HEK293 (cell line): ENCODE results near the gene NFIC.

Source experiments
- MZF1 ChIP-seq: fragments of 450-650 bp; formaldehyde crosslinking; IDR thresholded peaks from 2 replicates; pipeline ENCODE4 v1.5.1; 2017; ENCODE audit warnings: missing biosample characterization, missing genetic modification characterization, borderline replicate concordance
- ZBTB7A ChIP-seq: fragments of 450-650 bp; formaldehyde crosslinking; IDR thresholded peaks from 2 replicates; pipeline ENCODE4 v1.5.1; 2016; ENCODE audit warnings: low read depth, missing biosample characterization, missing genetic modification characterization
- ZNF133 ChIP-seq: fragments of 450-650 bp; formaldehyde crosslinking; IDR thresholded peaks from 2 replicates; pipeline ENCODE4 v1.5.1; 2016; ENCODE audit warnings: missing biosample characterization, missing genetic modification characterization
- ZSCAN5A ChIP-seq: fragments of 450-650 bp; formaldehyde crosslinking; IDR thresholded peaks from 2 replicates; pipeline ENCODE4 v1.5.1; 2016; ENCODE audit warnings: missing biosample characterization, missing genetic modification characterization
- TF ChIP-seq, protein P1 (sequence below): fragments of 450-650 bp; formaldehyde crosslinking; IDR thresholded peaks from 2 replicates; pipeline ENCODE4 v1.5.1; 2016; ENCODE audit warnings: missing biosample characterization, missing genetic modification characterization
- TF ChIP-seq, protein P2 (sequence below): fragments of 450-650 bp; formaldehyde crosslinking; IDR thresholded peaks from 2 replicates; pipeline ENCODE4 v1.5.1; 2016; ENCODE audit warnings: missing biosample characterization, missing genetic modification characterization

DNA sequence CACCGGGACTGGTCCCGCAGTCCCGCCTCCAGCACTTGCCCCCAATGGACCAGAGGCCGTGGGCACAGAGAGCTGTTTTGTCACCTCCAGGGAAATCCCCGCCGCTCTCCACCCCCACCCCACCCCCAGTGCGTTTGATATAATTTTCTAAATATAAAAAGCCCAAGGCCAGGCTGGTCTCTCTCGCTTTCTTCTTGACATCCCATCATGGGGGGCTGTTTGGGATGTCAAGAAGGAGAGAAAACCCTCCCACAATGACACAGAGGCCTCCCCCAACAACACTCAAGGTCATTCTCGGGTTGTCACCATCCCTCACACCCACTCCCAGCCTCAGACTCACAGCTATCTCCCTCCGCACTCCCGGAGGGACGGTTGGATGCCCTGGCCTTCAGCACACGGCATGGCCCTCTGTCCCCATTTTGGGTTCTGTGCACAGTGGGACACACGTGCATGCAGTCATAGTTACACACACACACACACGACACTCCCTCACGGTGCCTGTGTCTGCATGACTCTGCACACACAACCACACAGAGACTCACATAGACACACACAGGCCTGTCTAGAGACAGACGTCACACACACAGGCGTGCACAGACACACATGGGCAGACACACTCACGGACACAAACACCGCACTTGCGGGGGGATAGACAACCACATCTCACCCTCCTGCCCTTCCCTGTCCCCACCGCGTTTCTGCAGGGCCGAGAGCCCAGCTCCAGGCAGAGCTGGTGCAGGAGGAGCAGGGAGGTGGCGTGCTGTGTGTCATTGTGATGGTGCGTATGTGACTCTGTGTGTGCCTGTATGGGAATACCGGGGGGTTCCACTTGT lies 4.8 kb upstream of the NFIC start:
- TF ChIP-seq, protein P1, sequence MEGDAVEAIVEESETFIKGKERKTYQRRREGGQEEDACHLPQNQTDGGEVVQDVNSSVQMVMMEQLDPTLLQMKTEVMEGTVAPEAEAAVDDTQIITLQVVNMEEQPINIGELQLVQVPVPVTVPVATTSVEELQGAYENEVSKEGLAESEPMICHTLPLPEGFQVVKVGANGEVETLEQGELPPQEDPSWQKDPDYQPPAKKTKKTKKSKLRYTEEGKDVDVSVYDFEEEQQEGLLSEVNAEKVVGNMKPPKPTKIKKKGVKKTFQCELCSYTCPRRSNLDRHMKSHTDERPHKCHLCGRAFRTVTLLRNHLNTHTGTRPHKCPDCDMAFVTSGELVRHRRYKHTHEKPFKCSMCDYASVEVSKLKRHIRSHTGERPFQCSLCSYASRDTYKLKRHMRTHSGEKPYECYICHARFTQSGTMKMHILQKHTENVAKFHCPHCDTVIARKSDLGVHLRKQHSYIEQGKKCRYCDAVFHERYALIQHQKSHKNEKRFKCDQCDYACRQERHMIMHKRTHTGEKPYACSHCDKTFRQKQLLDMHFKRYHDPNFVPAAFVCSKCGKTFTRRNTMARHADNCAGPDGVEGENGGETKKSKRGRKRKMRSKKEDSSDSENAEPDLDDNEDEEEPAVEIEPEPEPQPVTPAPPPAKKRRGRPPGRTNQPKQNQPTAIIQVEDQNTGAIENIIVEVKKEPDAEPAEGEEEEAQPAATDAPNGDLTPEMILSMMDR (tag by site-specific recombination) = no peak
- no peak for TF ChIP-seq ZNF133 (tag by site-specific recombination)
- TF ChIP-seq, protein P2, sequence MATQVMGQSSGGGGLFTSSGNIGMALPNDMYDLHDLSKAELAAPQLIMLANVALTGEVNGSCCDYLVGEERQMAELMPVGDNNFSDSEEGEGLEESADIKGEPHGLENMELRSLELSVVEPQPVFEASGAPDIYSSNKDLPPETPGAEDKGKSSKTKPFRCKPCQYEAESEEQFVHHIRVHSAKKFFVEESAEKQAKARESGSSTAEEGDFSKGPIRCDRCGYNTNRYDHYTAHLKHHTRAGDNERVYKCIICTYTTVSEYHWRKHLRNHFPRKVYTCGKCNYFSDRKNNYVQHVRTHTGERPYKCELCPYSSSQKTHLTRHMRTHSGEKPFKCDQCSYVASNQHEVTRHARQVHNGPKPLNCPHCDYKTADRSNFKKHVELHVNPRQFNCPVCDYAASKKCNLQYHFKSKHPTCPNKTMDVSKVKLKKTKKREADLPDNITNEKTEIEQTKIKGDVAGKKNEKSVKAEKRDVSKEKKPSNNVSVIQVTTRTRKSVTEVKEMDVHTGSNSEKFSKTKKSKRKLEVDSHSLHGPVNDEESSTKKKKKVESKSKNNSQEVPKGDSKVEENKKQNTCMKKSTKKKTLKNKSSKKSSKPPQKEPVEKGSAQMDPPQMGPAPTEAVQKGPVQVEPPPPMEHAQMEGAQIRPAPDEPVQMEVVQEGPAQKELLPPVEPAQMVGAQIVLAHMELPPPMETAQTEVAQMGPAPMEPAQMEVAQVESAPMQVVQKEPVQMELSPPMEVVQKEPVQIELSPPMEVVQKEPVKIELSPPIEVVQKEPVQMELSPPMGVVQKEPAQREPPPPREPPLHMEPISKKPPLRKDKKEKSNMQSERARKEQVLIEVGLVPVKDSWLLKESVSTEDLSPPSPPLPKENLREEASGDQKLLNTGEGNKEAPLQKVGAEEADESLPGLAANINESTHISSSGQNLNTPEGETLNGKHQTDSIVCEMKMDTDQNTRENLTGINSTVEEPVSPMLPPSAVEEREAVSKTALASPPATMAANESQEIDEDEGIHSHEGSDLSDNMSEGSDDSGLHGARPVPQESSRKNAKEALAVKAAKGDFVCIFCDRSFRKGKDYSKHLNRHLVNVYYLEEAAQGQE (tag by site-specific recombination) = no peak
- no peak for TF ChIP-seq MZF1
- TF ChIP-seq ZBTB7A (tag by site-specific recombination) = no peak
- TF ChIP-seq ZSCAN5A = no peak
